ENCODE results near the gene KRTAP10-6. TPM values are rescaled to one million over a fixed set of nuclear protein-coding genes. Genes with fewer than 3 reads are reported as not detected.
A peak's percentile ranks its signal among the peaks of the same experiment; 100 is the strongest.

The KRTAP10-6 gene
- total and polyA plus RNA-seq, 2 of the 8 experiments (the other 6 are each of a cell fraction or from before 2014, with no cell fraction given), result 0.12 TPM; not detected in 1

- Histone ChIP-seq H2BK12ac (ENCODE audit: low read depth, low read length) (peak overlapping the region; percentile 84; the same call in 1 of the 2 replicates), H3K18ac (ENCODE audit: extremely low read depth, low read length) (peak overlapping the region; percentile 32; the same call in 1 of the 2 replicates), H3K9ac (replicated peaks in 1 of 4; ENCODE audit: extremely low read depth in 1 of 4, low read depth in 3 of 4, low read length in 3 of 4) (no peak overlapping the region), H3K4me3 (ENCODE audit: extremely low read depth in 1 of 4, insufficient read depth in 2 of 4, low read depth in 3 of 4, low read length in 4 of 4) (no peak overlapping the region), H3K4ac (replicated peaks; ENCODE audit: insufficient read length, low read depth, low read length) (peak overlapping the region; percentile 76), H4K91ac (replicated peaks; ENCODE audit: insufficient read length, low read length) (peak overlapping the region; percentile 69), H2BK120ac (replicated peaks; ENCODE audit: low read depth, low read length) (no peak overlapping the region), H3K79me2 (ENCODE audit: control insufficient read depth in 1 of 2, insufficient read depth in 2 of 2, low read length in 2 of 2) (no peaks in the 10 kb centered on the region), H3K27ac (ENCODE audit: low read depth, low read length) (no peak overlapping the region), H4K5ac (ENCODE audit: insufficient read length, low read depth, low read length) (no peak overlapping the region), H3K27me3 (replicated peaks in 1 of 4; ENCODE audit: control insufficient read depth in 3 of 4, extremely low read depth in 1 of 4, insufficient read depth in 3 of 4, low read length in 3 of 4) (no peaks in the 10 kb centered on the region), H3K36me3 (ENCODE audit: control insufficient read depth in 2 of 4, insufficient read depth in 4 of 4, low read length in 3 of 4) (no peaks in the 10 kb centered on the region), H2AFZ (ENCODE audit: low read length) (no peak overlapping the region), H3K79me1 (ENCODE audit: low read depth, low read length) (no peaks in the 10 kb centered on the region; the same call in 1 of the 2 replicates), H2BK20ac (ENCODE audit: low read length) (peak overlapping the region; percentile 66; the same call in 1 of the 2 replicates), H2BK15ac (ENCODE audit: low read length) (peak overlapping the region; percentile 88; the same call in 1 of the 2 replicates), H3K23me2 (ENCODE audit: low read depth, low read length) (no peaks in the 10 kb centered on the region), H4K8ac (ENCODE audit: extremely low read depth, insufficient read depth, low read length) (peak overlapping the region; percentile 48), H3K4me1 (replicated peaks in 1 of 4; ENCODE audit: control insufficient read depth in 3 of 4, insufficient read depth in 4 of 4, low read length in 3 of 4) (peaks cover 0 to 6% (median 2%) of the 10 kb centered on the region in 4 experiments; a peak in 4 of 7 replicates), H3K56ac (replicated peaks; ENCODE audit: insufficient read length, low read depth, low read length) (no peak overlapping the region), H3K23ac (ENCODE audit: insufficient read length) (no peak overlapping the region), H2BK5ac (ENCODE audit: low read depth, low read length) (peak overlapping the region; percentile 60; the same call in 1 of the 2 replicates), H3K4me2 (ENCODE audit: insufficient read depth in 1 of 2, low read depth in 2 of 2, low read length in 2 of 2) (no peak overlapping the region), H2AK5ac (ENCODE audit: low read depth, low read length) (no peak overlapping the region), H3K9me3 (ENCODE audit: insufficient read depth in 2 of 2, low read depth in 1 of 2, low read length in 1 of 2) (peaks cover 12 to 13% of the 10 kb centered on the region in 2 experiments), H3K14ac (ENCODE audit: insufficient read length) (no peak overlapping the region), H4K20me1 (replicated peaks in 1 of 2; ENCODE audit: control insufficient read depth in 1 of 2, insufficient read depth in 2 of 2, low read length in 2 of 2) (peaks cover 0 to 1% of the 10 kb centered on the region in 2 experiments)
- peak in 1 of 2 experiments; percentile 43 for DNase-seq (ENCODE audit: low read depth in 1 of 2, low spot score in 2 of 2)
- ChIA-PET CTCF (ENCODE audit: partially characterized antibody) (interaction anchor here (0.9 to 4.0 kb wide), 7 partner anchors 10 to 183 kb away, joined by 3 to 16 read pairs (median 4); partner anchors contain the start of genes KRTAP10-5 and KRTAP10-9), POLR2A (ENCODE audit: partially characterized antibody) (interaction anchor here (0.7 to 1.7 kb wide), 3 partner anchors 88 to 96 kb away, joined by 3 read pairs; no protein-coding TSS in a partner anchor)
- no peak for FAIRE-seq
- WGBS, 2 experiments (ENCODE audit: extremely low coverage in 1 of 2, insufficient coverage in 1 of 2, insufficient read length in 1 of 2, insufficient replicate concordance in 2 of 2, low coverage in 1 of 2, low lambda C conversion rate in 2 of 2, missing lambda C conversion rate in 1 of 2), result 91% methylated on average over 16 of the region's 17 CpGs; no CpG with 5 or more reads in 1 of the 2 experiments
- TF ChIP-seq JUN (IDR thresholded peaks at IDR 0.05; ENCODE audit: low read depth, low read length) (no peak), TAF7 (optimal IDR thresholded peaks at IDR 0.05; ENCODE audit: borderline replicate concordance, low read depth, low read length) (no peak), ASH2L (IDR thresholded peaks at IDR 0.05; ENCODE audit: low read length) (no peak), SAP30 (IDR thresholded peaks at IDR 0.05; ENCODE audit: insufficient read depth, insufficient replicate concordance, low read length) (no peak), CEBPB (IDR thresholded peaks at IDR 0.05; ENCODE audit: low read depth, low read length) (no peak), SIRT6 (IDR thresholded peaks at IDR 0.05; ENCODE audit: low read length) (no peak), JUND (IDR thresholded peaks at IDR 0.05; ENCODE audit: low read length) (no peak), BRCA1 (IDR thresholded peaks at IDR 0.05; ENCODE audit: low read depth, low read length) (no peak), RNF2 (IDR thresholded peaks at IDR 0.05; ENCODE audit: borderline replicate concordance, low read depth, low read length, missing control alignments, poor library complexity, severe bottlenecking) (no peak), CBX8 (IDR thresholded peaks at IDR 0.05; ENCODE audit: borderline replicate concordance, low read depth, low read length) (no peak), CHD2 (IDR thresholded peaks at IDR 0.05; ENCODE audit: low read length) (no peak), KDM1A (IDR thresholded peaks at IDR 0.05; ENCODE audit: borderline replicate concordance, low read length) (no peak)
Measured at GRCh38 chr21:44615911-44616590, 23.7 kb upstream of the KRTAP10-6 start.
